ENCODE data around the gene INKA2.

INKA2 gene

DNA sequence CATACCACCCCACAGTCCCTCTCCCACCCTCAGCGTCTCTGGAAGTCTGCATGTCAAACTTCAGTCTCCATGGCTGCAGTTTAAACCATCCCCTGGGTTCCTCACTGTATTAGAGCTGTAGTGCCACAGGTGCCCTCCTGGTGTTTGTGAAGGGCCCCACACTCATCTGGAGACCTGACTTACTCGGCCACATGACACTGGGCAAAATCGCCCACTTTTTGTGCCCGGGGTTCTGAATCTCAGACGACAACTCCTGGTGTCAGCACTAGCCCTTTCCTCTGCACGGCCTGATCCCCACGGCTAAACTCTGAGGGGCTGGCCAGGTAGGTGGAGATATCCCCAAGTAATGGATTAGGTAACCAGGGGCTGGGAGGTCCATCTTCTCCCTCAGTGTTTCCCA, 6.5 kb downstream of the INKA2 start:
- DNase-seq = no peak

DNA sequence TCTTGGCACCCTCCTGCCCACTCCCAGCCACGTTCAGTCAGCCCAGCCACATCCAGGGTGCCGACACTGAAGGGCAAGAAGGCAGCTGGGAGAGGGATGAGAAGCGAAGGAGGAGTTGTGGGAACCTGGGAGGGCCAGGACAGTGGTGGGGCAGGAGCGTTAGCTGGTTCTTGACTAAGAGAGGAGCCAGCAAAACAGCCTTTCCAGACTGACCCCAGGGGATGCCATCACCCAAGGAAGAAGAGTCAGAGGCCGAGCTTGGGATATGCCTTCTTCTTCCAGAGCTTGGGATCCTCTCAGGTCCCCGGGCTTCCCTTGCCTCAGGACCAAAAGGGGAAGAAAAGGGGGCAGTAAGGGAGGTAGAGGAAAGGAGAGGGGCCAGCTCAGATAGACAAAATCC, 7.2 kb downstream of the INKA2 start:
- DNase-seq = no peak

DNA sequence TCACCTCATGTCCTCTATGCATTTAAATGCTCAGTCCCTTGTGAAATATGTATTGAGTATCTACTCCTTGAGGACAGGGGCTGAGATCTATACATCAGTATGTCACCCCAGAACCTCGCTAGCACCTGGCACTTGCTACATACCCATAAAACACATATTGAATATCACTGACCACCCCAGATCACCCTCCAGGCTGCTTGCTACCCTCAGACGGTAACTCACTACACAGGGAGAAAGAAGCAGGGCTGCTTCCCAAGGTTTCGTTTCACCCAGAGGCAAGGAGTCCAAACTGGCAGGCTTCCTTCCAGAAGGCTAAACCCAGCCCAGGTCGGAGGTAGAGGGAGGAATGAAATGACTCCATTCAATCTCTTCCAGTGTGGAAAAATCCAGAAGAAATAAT, 8.5 kb downstream of the INKA2 start:
- DNase-seq = no peak

DNA sequence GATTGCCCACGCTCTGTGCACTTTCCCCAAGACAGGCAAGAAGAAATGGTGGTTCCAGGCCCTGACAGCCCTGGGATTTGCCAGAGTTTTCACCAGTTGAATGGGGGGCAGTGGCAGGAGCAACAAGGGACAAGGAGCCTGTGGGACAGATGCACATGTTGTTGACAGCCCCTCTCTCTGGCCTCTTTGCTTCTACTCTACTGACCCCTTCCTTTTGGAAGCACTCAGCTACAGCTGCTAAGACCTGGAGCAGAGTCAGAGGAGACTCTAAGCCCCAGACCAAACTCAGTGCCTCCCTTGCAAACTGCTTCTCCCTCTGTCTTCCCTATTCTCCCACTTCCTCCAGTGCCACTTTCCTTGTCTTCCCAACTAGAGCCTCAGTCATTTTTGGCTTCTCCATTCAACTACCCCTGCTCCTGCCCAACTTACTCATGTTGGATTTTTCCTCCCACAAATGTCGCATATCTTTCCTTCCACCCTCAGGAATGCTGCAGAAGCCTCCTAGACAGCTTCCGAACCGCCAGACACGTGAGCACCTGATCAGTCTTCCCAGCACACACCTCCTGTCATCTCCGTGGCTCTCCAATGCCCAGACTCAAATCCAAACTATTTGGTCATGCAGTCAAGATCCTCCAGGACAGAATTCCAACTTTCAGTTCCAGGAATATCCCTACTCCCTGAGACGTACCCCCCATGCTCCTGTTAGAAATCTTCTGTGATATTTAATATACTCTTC, 9.1 kb downstream of the INKA2 start:
- no peak for DNase-seq

DNA sequence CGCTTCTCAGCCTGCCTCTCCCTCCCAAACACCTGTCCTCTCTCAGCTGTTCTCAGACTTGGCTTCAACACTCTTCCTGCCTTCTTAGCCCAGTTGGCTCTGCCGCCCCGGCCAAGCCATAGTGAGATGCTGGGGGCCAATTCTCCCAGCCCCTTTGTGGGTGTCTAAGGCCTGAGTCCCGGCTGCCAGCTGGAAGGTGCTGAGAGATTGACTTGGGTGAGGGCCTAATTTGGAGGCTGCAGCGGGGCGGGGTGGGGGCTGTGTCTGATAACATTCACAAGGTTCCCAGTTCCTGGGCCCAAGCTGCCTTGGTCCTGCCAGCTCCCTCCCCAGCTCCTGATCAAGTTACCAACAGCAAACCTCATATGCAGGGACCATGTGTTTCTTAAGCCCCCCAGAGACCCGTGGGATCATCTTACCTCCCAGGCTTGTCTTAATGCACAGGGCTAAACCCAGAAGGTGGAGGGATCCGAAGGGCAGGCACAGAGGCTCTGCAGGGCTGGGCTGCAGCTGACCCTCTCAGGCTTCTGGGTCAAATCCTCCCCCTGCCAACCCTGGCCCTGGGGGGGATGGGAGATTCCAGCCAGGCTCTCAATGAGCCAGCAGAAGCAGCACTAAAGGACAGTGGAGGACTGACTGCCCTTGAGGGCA, 9.8 kb downstream of the INKA2 start:
- DNase-seq = no peak

DNA sequence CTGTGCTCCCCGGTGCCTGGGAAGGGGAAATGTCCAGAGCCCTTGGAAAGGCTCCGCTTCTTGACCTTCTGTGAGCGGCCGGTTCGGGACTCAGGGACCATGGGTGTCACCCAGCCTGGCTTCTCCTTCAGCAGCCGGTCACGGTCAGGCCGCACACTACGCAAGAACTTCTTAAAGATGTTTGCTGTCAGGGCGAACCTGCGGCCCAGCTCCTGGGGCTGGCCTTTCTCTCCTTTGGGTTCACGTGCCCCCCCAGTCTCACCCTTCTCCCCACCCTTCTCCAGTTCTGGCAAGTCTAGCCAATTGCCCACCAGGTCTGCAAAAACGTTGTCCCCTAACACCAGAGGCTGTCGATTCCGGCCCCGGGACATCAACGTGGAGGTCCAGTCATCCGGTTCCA, 12.1 kb downstream of the INKA2 start:
- DNase-seq = no peak

DNA sequence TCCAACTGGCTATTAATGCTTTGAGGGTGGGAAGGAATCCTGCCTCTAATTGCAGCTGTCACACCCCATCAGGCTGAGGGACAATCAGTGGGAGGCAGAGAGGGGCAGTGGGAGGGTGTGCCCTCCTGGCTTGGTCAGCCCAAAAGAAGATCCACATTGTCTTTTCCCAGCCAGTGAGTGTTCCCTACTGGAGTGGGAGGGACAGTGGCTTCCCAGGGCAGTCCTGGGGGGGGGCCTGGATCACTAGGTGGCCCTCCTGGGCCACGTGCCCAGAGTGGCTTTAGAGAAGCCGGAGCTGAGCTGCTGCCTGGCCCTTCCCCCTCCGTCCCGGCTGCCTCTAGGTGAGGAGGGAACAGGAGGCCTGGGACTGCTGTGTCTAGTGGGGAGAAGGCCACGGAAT, 14.0 kb downstream of the INKA2 start:
- DNase-seq = no peak

DNA sequence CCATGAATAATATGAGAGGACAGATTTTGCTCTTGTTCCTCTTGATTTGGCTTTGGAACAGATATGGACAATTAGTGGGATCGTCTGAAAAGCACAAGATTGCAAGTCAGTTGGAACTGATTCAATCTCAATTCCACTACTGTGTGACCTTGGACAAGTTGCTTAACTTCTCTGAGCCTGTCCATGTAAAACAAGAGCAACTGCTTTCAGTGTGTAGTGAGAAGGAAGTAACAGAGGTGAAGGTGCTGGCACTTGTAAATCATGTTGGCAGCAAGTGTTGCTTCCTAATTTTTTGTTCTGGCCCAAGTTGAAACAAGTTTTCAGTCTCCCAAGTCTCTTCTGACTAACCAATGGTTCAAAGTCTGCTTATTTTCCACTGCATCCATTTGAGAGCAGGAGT, 15.3 kb downstream of the INKA2 start:
- no peak for DNase-seq

DNA sequence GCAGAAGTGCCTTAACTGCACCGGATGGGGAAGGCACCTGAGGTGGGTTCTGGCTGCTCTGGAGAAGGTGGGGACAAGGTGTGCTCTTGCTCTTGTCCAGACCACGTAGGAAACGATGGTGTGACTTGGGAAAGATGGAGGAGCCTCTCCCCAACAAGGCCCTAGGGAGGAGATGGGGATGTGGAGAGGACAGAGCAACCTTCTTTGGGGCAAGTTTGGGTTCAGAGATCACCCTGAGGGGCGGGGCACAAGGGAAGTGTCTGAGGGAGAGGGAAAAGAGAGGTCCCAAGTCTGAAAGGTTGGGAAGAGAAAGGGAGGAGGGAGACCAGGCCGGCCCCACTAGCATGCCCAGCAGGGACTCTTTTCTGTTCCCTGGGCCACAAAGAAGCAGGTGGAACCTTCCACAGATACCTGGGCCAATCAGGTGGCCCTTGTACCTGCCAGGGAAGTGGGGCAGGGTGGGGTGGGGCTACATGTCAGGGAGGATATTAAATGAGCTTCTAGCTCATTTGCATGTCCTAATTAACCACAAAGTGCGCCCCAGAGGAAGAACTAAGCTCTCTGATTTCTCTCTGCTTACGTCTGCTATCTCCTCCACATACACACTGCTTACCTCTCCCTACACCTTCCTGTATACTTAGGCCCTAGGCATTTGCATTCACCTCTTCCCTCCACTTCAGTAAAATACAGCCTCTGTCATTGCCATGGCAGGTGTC, 15.9 kb downstream of the INKA2 start:
- peak in 1 of 4 experiments; percentile 19 for DNase-seq

DNA sequence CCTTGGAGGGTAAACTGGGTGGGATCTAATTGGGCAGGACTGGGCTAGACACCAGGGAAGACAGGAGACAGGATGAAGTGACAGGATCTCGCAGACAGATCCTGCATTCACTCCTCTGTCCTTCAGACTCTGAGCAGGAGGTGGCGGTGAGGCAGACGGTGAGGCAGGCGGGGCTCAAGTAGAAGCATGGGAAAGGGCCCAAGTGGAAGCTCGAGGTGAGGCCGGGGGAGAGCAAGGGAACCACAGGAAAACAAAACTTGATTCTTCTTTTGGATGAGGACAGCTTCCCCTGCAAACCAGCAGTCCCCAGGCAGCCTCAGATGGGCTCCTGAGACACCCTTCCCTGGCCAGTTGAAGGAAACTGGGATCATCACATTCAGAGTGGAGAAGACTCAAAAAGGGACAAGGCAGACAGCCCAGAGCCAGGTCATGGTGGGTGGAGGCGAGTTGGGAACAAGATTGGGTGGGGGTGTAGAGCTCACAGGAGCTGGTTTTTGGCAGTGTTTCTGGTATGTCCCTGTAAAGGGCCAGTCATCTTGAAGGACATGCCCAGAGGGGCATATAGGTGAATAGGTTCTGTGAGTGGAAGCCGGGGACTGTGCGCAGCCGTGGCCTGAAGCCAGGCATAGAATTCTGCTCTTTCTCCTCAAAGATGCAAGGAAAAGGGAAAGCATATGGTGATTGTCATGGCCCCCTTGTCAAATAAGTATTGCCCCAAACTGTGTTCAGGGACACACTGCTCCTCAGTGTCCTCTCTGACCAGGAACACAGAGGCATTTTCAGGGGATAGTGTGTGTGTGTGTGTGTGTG, 18.0 kb downstream of the INKA2 start:
- no peak for DNase-seq

DNA sequence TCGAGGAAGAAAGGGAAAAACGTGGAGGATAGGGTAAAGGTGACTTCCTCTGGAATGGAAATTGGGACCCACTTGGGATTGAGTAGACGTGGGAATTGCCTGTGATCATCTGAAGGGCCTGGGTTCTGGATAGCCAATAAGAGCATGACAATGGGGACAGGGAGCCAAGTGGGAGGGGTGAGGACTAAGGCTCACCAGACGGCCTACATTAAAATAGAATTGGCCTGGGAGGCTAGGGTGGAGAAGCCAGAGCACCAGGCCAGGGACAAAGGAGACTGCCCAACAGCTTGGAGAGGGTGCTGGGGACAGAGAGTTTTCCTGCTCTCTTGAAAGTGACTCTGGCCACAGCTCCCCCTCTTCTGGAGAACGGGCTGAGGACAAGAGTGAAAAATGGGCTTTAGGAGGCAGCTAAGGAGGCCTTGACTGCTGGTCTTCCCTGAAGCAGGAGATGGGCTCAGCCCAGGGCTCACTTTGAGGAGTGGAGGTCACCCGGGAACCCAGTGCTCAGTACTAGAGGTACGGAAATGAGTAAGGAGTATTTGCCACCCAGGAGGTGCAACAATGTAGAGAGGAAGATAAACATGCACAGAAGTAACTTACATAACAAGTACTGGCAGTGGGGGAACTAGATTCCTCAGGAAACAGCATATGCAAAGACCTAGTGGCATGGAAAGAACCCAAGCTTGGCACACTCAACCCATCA, 18.8 kb downstream of the INKA2 start:
- no peak for DNase-seq

DNA sequence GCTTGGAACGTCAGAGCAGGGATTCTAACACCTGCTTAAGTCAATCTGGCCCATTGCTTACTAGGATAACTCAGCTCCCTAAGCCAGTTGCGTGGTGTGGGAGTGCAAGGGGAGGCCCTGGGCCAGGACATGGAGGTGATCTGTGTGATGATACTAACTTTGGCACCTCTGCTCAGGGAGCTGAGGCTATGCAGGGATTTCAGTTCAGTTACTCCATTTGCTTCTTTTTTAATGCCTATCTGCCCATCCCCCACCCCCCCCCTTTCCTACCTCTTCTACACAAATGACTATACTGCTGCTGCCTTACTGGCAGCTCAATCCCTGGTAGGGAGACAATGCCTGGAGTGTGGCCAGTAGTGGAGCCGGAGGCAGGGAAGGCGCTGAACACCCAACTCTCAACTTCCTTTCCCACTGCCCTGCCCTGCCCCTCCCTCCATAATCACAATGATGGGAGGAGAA, 19.5 kb downstream of the INKA2 start:
- DNase-seq = no peak

DNA sequence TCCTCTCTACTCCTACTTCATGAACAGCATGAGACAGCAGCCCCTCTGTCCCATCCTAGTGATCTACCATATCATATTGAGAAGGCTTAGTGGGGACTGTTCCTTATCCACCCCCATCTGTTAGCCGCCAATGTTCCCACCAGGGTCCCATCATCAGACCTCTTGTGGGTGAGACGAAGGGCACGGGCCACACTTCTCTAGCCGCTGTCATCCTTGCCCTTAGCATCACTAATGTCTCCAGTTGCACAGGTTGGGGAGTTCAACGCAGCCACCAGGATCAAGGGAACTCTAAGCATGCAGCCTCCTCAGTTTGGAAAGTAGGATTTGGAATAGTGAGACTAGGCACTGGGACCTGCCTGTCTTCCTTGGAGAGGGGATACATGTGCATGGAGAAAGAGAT, 20.1 kb downstream of the INKA2 start:
- no peak for DNase-seq

DNA sequence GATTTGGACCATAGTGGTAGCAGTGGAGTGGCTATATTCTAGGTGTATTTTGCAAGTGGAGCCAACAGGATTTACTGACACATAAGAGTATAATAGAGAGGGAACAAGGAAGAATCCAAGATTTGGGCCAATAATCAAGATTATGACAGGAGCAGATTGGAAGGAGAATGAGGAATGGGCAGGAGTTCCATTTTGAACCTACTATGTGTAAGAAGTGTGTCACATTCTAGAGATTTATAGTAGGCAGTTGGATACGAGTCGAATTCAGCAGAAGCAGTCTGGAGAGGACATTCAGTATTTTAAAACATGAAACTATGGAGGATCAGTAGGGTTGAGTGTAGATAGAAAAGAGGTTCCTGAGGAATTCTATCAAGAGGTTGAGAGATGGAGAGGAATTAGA, 21.7 kb downstream of the INKA2 start:
- no peak for DNase-seq

DNA sequence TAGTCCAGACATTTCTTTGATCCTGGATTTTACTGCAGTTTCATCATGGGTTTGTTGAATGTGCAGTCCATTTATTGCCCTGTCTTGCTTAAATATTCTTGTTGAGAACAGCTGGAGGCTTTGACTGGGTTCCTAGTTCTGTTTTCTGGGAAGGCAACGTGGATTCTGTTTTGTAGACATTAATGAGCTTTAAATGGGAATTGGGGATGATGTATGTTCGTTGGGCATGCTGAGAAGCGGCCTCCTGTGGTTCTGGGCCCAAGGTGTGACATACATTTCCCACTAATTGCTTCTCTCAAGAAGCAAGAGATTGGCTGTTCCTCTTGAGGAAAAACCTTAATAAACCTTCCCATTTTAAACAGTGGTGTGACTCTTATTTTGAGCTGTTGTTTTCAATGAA, 22.9 kb downstream of the INKA2 start:
- DNase-seq = no peak

DNA sequence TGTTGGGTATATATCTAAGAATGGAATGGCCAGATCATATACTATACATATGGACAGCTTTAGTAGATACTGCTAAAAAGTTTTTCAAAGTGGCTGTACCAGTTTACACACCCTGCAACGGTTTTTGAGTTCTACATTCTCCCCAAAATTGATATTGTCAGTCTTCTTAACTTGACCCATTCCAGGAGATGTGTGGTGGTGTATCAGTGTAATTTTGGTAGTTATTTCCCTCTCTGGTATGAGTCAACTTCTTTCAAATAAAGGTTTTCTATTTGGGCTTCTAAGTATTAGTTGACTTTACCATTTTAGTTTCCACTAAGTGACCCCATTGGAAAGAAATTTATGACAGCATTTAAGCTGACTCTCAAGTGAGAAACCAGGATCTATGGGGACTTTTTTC, 29.2 kb downstream of the INKA2 start:
- no peak for DNase-seq

DNA sequence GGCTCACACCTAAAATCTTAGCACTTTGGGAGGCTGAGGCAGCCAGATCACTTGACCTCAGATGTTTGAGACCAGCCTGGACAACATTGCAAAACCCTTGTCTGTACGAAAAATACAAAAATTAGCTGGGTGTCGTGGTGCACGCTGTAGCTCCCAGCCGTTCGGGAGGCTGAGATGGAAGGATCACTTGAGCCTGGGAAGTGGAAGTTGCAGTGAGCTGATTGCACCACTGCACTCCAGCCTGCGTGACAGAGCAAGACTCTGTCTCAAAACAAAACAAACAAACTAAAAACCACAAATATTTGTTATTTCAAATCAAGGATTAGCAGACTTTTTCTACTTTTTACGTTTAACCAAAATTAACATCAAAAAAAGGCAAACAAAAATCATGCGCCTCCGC, 31.3 kb downstream of the INKA2 start:
- DNase-seq = no peak

DNA sequence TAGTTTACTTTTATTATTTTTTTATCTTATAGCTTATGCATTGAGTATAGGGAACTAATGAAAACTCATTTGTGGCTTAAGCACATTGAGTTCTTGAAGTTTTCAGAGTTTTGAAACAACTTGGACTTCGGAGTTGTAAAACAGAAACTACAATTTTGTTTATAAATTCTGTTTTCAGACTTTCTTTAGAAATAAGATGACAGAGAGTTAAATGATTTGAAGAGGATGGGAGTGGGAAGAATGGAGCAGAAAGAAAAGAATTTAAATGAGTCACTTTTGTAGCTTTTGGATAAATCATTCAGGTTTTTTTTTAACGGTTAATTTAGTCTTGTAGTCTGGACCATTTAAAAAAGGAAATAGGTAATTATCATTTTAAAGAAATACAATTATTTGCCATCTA, 32.3 kb downstream of the INKA2 start:
- DNase-seq = no peak

DNA sequence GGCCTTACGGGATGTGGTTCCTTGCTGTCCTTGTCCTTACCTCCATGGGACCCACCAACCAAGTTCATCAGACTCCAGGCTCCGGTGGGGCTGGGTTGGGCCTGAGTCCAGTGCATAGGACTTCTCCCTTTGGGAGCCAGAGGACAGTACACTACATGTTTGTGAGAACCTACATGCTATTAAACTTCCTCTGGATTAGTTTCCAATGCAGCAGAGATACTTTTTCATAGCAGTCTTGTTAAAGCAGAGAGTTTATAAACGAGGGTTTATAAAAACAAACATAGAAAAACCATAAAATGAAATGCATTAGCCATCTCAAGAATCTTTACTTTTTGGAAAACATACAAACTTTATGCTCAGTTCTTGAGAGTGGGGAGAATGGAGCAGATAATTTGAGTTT, 33.4 kb downstream of the INKA2 start:
- no peak for DNase-seq

DNA sequence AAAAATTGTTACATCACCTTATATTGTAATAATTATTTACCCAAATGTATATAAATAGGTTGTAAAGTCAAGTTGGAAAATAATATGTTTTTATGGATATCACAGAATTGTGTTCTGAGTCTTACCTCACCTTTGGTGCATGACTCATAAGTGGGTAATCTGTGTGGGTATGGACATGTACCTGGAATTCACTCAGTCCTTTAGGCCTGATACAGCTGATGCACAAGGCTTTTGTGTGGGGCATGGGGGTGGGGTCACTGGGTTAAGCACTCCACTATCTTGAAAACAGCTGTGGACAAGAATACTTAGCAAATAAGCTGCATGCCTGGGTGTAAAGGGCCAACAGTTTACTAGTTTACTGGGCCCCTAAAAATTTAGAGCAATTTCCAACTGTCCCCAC, 34.4 kb downstream of the INKA2 start:
- DNase-seq = no peak

DNA sequence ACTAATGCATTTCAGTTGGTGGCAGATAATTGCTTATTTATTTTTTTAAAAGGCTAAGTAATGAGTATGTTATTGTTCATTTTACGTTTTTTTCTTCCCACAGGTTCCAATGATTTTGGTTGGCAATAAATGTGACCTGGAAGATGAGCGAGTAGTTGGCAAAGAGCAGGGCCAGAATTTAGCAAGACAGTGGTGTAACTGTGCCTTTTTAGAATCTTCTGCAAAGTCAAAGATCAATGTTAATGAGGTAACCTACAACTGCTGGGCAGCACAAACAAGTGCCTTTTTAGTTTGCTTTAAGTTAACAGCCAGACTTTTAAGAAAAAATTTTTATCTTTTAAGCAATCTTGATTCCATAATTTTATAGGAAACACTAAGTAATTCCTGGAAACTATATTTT, 35.0 kb downstream of the INKA2 start:
- DNase-seq = no peak

DNA sequence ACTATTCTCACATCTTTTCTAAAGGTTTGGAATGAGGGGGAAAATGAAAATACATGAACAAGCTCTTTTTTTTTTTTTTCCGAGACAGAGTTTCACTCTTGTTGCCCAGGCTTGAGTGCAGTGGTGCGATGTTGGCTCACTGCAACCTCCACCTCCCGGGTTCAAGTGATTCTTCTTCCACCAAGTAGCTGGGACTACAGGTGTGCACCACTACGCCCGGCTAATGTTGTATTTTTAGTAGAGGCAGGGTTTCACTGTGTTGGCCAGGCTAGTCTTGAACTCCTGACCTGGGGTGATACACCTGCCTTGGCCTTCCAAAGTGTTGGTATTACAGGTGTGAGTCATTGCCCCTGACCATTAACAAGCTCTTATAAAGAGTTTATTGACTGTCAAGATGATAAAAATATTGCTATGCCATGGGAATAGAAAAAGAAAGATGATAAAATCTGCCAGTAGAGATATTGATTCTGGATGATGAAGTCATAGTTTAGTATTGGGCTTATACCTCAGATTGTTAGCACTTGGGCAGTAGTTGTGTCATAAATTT, 36.6 kb downstream of the INKA2 start:
- no peak for DNase-seq

Data from activated CD4-positive, CD25-positive, alpha-beta regulatory T cell (primary cell).